NCI-H1092 (cell line): ENCODE data around the gene MAP3K1.

Source experiments
- DNase-seq: peaks from one replicate; lab custom pipeline; 2025; lab: John Stamatoyannopoulos, UW

The MAP3K1 gene

DNA sequence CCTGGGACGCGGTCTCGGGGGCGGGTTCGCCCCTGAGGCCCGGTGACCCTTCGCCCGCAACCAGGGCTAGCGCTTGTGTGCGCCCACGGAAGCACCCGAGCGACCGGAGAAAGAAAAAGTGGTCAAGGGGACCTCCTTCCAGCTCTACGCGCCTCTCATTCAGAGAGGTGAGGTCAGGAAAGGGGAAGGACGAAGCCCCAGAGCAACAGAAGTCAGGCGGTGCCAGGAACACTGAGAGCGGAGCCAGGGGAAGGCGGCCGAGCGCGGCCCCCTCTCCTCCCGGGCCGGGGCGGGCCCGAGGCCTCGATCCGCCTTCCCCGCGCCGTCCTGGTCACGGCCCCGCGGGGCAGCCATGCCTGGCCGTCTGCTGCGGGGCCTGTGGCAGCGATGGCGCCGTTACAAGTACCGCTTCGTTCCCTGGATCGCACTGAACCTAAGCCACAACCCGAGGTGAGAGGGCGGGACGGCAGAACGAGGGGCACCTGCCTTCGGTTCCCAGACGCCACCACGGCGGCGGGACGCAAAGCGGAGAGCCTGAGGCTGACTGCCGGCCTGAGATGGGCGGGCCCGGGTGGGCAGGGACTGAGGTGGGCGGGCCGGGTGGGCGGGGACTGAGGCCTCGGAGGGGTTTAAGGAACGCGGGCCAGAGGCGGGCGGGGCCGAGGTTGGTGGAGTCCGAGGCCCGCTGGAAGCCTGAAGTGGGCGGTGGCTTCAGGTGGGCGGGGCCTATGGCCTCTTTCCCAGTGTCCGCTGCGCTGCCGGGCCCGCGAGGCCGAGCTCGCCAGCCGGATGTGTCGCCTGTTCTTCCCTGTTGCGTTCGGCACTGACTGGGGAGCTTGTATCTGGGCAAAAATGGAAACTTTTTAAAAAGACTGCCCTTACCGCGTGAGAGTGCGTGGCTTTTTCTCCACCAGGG is 94.2 kb downstream of the MAP3K1 start, which contains the start of gene SETD9:
Gene SETD9 (plus strand): TSS at position 303 of the 916 bp plus-strand sequence. CDS start 50 bp downstream, at position 353.
- DNase-seq, result peak; percentile 86

DNA sequence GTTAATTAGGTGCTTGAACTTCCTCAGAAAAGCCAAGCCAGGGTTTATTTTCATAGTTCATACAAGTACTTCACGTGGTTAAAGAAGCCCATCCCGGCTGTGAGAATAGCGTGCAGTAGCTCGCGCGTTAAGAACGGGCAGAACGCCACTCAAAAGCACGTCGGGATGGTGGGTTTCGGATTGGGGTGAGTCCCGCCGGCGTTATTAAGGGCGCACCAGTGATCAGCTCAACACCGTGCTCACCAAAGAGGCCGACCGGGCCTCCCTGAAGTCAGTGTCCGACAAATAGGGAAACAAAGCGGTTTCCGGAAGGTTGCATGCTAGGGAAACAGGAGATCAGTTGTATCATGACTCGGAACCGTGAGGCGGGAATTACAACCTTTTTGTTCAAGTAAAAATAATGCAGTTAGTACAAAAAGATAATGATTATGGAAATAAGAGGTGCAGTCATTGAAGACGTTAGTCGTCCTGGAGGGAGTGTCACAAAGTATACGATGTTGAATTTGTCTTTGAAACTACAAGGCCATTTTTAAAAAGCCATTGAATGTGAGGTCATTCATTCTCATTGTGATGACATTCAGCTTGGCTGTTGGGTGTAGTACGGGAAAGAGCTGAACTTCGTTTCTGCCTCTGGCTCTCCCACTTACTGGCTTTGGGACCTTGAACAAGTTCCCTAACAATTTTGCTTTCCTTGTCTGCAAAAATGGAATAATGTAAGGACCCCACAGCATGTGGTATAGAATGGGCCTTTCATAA is 95.0 kb downstream of the MAP3K1 start:
- DNase-seq, result peak; percentile 6

DNA sequence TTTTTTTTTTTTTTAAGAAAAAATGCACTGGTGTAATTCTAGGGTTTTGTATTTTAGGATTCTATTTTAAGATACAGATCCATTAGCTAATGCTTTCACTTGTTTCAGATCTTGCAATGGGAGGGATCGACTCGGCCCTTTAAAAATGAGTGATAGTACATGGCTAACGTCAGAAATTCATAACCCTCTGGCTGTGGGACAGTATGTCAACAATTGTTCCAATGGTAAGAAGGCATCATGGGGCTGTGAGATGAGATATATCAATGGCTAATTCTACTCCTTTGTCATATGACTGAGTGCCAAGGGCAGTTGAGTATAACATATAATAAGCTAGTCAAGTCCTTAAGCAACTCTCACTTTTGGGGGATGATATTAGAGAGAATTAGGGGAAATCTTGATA is 98.4 kb downstream of the MAP3K1 start:
- DNase-seq, result no peak

DNA sequence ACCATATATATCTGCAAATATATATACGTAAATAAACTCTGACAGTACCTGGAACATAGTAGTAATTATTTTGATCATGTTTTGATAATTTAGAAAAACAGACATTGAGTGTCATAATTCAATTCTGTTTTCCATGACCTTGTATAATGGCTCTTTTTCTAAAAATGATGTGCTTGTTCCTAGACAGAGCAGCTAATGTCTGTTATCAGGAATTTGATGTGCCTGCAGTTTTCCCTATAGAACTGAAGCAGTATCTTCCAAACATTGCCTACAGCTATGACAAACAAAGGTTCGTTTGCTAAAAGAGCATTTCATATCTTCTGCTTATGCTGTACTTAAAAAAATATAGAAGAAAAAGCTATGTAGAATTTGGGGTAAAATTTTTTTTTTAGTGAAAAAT is 99.3 kb downstream of the MAP3K1 start:
- DNase-seq, result no peak

DNA sequence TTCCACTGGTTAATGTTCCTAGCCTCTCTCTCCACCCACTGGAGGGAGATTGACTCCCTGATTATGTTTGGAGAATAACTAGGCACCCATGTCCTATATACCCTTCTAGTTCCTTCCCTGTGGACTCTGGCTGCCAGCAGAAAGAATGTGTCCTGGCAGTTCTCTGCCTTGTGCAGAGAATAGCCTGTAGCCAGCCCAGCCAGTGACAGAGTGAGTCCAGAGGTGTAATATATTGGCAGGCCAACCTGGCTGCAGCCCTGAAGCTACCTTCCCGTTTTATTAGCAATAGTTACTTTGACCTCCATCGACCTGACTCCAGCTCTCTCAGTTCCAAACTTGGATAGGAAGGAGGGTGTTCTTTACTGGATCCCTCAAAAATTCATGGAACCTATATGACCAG is 102.2 kb downstream of the MAP3K1 start:
- DNase-seq, result no peak

DNA sequence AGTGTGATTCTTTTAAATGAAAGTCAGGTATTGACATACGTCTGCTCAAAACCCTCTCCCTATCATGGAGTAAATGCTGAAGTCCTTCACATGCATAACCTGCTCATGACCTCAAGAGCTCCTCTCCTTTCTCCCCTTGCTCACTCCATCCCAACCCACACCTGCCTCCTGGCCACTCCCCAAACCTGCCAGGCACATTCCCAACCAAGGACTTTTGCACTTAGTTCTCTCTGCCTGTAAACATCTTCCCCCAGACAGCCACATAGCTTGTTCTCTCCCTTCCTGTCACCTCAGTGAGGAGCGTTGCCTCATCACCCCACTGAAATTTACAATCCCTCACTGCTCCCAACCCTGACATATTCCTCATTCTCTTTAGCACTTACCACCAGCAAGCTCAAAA is 102.7 kb downstream of the MAP3K1 start:
- DNase-seq, result no peak

DNA sequence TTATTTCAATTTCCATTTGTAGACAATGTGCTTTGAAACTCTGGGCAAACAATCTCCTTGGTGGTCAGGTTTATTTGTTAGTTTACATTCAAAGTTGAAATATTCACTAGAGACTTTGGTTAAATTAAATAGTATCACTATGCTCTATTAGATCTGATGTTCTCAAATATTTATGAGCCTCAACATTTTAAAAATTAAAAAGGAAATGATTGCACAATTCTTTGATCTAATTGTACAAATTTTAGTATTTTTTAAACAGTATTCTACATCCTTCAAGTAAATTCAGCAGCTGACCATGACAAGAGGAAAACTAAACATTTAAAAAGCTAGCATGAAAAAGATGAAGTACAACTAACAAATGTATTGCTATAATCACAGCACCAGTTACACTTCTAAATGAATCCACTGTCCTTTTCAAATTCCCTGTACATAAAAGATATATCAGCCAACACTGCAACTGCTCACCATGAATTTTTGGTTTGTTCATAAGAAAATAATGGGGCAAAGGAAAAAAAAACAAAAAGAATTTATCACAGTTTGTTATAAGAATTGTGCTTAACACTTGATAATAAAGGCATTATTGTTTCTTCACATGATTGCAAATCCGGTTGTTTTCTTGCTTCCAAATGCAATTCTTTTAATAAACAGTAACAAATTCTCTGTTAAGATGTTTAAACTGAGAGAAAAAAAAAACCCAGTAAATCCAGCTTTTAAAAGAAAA is 104.8 kb downstream of the MAP3K1 start:
- no peak for DNase-seq

DNA sequence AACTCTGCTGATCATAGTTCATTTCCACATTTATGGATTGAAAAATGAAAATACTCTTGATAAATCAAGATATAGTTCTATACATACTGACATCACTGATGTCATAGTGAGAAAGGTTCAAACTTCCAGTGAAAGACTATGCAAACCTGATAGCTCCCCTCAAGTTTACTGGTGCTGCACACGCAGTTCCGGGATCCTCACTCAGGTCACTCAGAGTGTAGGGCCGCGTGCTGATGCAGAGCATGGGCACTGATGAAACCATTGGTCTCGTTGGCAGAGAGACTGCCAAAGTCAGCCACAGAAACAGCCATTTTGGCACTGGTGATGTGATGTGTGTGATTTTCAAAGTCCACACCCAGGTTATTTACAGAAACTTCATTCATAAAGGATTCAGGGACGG is 107.6 kb downstream of the MAP3K1 start:
- no peak for DNase-seq

DNA sequence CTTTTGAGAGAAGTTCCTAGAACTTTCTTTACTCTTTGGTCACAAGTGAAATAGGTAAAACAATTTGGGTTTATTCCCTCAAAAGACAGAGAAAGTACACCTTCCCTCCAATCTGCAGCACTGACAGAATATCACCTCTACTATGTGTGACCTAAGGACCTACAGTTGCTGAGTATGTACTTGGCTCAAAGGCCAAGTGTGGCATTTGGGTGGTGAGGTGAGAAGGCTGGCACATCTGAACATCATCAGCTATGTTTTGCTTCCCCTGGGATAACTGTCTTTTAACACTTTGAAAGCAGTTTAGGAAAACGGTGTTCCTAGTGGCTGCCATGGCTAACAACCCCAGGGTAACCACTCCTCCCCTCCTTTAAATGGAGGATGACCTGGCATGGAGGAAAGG is 119.0 kb downstream of the MAP3K1 start:
- DNase-seq, result no peak

DNA sequence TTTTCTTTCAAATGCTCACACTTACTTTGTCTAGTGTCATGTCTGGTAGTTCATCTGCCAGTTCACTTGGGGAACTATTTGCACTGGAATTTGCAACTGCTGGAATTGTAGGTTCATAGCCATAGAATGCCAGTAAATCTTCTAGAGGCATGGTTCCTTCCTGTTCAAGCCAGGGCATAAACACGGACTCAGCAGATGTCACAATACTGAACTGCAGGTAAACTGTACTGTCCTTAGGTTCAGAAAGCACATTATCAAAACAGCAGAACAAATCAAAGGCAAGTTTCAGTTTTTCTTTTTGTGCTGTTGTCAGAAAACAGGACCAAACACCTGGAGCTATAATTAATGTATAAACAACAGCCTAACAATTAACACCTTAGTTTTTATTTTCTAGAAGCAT is 123.5 kb downstream of the MAP3K1 start:
- DNase-seq, result no peak

DNA sequence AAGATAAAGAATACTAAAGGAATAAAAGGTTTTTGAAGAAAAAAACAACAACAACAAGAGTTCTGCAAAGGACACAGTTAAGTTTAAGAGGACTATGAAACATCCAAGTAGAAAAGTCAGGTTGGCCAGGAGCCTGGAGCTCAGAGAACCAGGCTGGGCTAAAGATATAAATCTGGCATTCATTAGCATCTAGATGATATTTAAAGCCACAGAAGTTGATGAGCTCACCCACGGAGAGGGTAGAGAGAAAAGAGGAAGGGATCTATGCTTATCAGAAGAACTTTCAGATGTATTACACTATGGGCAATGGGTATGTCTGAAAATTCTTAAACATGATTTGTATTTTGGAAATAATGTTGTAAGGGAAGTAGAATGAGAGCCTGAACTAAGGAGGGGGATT is 126.6 kb downstream of the MAP3K1 start:
- no peak for DNase-seq
